Lower leg skin (tissue), 4 donors: ENCODE results near the gene XKR8. TPM values are rescaled to one million over a fixed set of nuclear protein-coding genes. Genes with fewer than 3 reads are reported as not detected.

Experiments used
- DNase-seq, 2 donors: peaks; one replicate each; pipeline ENCODE4 v3.0.0-alpha.2; 2019; ENCODE audit warnings: low spot score in 2 of 2
- H3K4me3 ChIP-seq: fragments of 200-600 bp; sonication (generic); 2 replicates; pipeline ENCODE4 v1.5.1; 2017; ENCODE audit warnings: mild to moderate bottlenecking, low read depth; ENCODE audit not compliant: poor library complexity, severe bottlenecking
- CTCF ChIP-seq, 3 donors: fragments of 450-650 bp; IDR thresholded peaks; one replicate each; pipeline ENCODE4 v1.5.1; 2016; ENCODE audit warnings: antibody characterized with exemption in 3 of 3, mild to moderate bottlenecking in 3 of 3, moderate library complexity in 2 of 3
- POLR2A ChIP-seq, 2 donors: fragments of 450-650 bp; IDR thresholded peaks; one replicate each; pipeline ENCODE4 v1.6.1; 2016 to 2017; ENCODE audit warnings: antibody characterized with exemption in 2 of 2, mild to moderate bottlenecking in 1 of 2, moderate library complexity in 1 of 2
- WGBS, 2 donors: methylation state at CpG; one replicate each; pipeline ENCODE4 v1.1.5; 2018; 5-methylcytosine and 5-hydroxymethylcytosine counted together
- intact Hi-C: fragments of 100-400 bp; cut with DNase I; formaldehyde crosslinking; loops from one replicate; pipeline ENCODE4 v1.15.0; 2023; ENCODE audit warnings: low total_unique reads
- total RNA-seq, 4 donors: library from RNA; depleted of rRNA; stranded (reverse); fragments of >200 nt; gene quantifications; one replicate each; pipeline ENCODE4 v1.1.0, GENCODE V29; 2016

Gene XKR8
- total RNA-seq, 4 donors from 2014 or later: 4.4 to 8.6 (median 6.4) TPM

- H3K4me3 ChIP-seq: no peak overlapping the region
- intact Hi-C loops: no loop called here
- WGBS, 2 donors: 85 to 86% methylated on average over 4 of the region's 4 CpGs
- no peak for DNase-seq
- no peak for TF ChIP-seq CTCF (IDR thresholded peaks at IDR 0.05)
- TF ChIP-seq POLR2A (IDR thresholded peaks at IDR 0.05): no peak
These were observed 21.3 kb upstream of the XKR8 start for GRCh38 chr1:27938488-27938887.

- DNase-seq: peak in 1 of 2 donors; percentile 36
- WGBS, 2 donors: 40 to 47% methylated on average over 6 of the region's 6 CpGs
- intact Hi-C loops: no loop called here
- TF ChIP-seq CTCF (IDR thresholded peaks at IDR 0.05): no peak
- no peak for TF ChIP-seq POLR2A (IDR thresholded peaks at IDR 0.05)
- H3K4me3 ChIP-seq: no peak overlapping the region
These were observed 19.5 kb upstream of the XKR8 start for GRCh38 chr1:27940297-27940696.

- DNase-seq: no peak
- WGBS, 2 donors: 87% methylated on average over 9 of the region's 9 CpGs
- intact Hi-C loops: no loop called here
- TF ChIP-seq POLR2A (IDR thresholded peaks at IDR 0.05) (no peak), CTCF (IDR thresholded peaks at IDR 0.05) (no peak)
- H3K4me3 ChIP-seq: no peak overlapping the region
These were observed 18.8 kb upstream of the XKR8 start for GRCh38 chr1:27940870-27941560.

GRCh38 chr1:27941671-27942540, 17.9 kb upstream of the XKR8 start:
- H3K4me3 ChIP-seq: no peak overlapping the region
- DNase-seq: no peak
- intact Hi-C loops: no loop called here
- TF ChIP-seq CTCF (IDR thresholded peaks at IDR 0.05): no peak
- TF ChIP-seq POLR2A (IDR thresholded peaks at IDR 0.05): no peak
- 78 to 81% methylated on average over 12 of the region's 12 CpGs for WGBS, 2 donors

- intact Hi-C loops: no loop called here
- WGBS, 2 donors: 86 to 92% methylated on average over 4 to 5 of the region's 5 CpGs
- TF ChIP-seq POLR2A (IDR thresholded peaks at IDR 0.05) (no peak), CTCF (IDR thresholded peaks at IDR 0.05) (no peak)
- no peak for DNase-seq
- no peak overlapping the region for H3K4me3 ChIP-seq
These were observed 14.8 kb upstream of the XKR8 start for GRCh38 chr1:27945020-27945419.
